HepG2 (cell line): Measurements from ENCODE around the gene PRDM12. TPM values are rescaled to one million over a fixed set of nuclear protein-coding genes. Genes with fewer than 3 reads are reported as not detected.

Experiments
- ATAC-seq: fragments of 200-7000 bp; cut with Tn5 transposase; 3 replicates; pipeline ENCODE4 v1.9.1; 2020; ENCODE audit warnings: mild to moderate bottlenecking, moderate library complexity
- BruUV-seq: library from RNA; stranded (reverse); fragments of 400-500 nt; replicated peaks from 2 replicates; lab custom pipeline; 2021; lab: Mats Ljungman, UMichigan
- CTCF ChIA-PET: fragments of 300-600 bp; formaldehyde crosslinking; extraction: SDS; loops from one replicate; lab custom pipeline; 2021; ENCODE audit warnings: low total read pairs, inconsistent platforms, low intra/inter-chr PET ratio; lab: Yijun Ruan, JAX
- POLR2A ChIA-PET: fragments of 350-600 bp; sonication (Branson Sonifier 250); formaldehyde crosslinking; loops from one replicate; lab custom pipeline; 2020; ENCODE audit warnings: antibody characterized with exemption, inconsistent platforms; lab: Yijun Ruan, JAX
- DNase-seq: peaks from one replicate; pipeline ENCODE4 v3.0.0-alpha.2; 2015; ENCODE audit warnings: low spot score
- FAIRE-seq: peaks from 3 replicates; lab custom pipeline; 2011; peaks lifted over from hg19 to GRCh38; lab: Jason Lieb, UNC
- H2AFZ ChIP-seq: one replicate; pipeline ENCODE4 v1.6.1; 2011; ENCODE audit warnings: low read length, inconsistent platforms
- H3K27ac ChIP-seq: fragments of 300-600 bp; 3 replicates; pipeline ENCODE4 v1.8.0; 2011; ENCODE audit warnings: mixed run types, mild to moderate bottlenecking, mixed read lengths, low read length, inconsistent platforms; ENCODE audit not compliant: insufficient read depth; ENCODE audit errors: extremely low read length
- H3K27me3 ChIP-seq, 2 experiments: fragments of 200-600 bp in 1 of 2; 2 replicates in 1 of 2; 3 replicates in 1 of 2; pipeline versions ENCODE4 v1.6.0 to v1.8.0; 2011; ENCODE audit warnings: low read length in 2 of 2, mild to moderate bottlenecking in 2 of 2, moderate library complexity in 2 of 2, inconsistent platforms in 1 of 2; ENCODE audit not compliant: insufficient read depth in 2 of 2, control insufficient read depth in 1 of 2
- H3K36me3 ChIP-seq, 2 experiments: fragments of 200-600 bp in 1 of 2; replicated peaks in 1 of 2; 2 replicates in 1 of 2; 3 replicates in 1 of 2; pipeline versions ENCODE4 v1.5.1 to v1.8.0; 2011; ENCODE audit warnings: low read length in 2 of 2, inconsistent platforms in 1 of 2; ENCODE audit not compliant: insufficient read depth in 2 of 2, control insufficient read depth in 1 of 2
- H3K4me1 ChIP-seq: 2 replicates; pipeline ENCODE4 v1.5.1; 2012; ENCODE audit warnings: low read length, inconsistent platforms; ENCODE audit not compliant: insufficient read depth
- H3K4me2 ChIP-seq: 2 replicates; pipeline ENCODE4 v1.6.0; 2011; ENCODE audit warnings: low read depth, low read length, inconsistent platforms
- H3K4me3 ChIP-seq, 3 experiments: fragments of 200-600 bp in 1 of 3; sonication (generic), shearing (Covaris generic) in 1 of 3; replicated peaks in 1 of 3; 2 replicates each; pipeline ENCODE4 v1.5.1; 2011 to 2016; ENCODE audit warnings: low read length in 3 of 3, inconsistent platforms in 2 of 3, low read depth in 2 of 3, mild to moderate bottlenecking in 2 of 3, control low read depth in 1 of 3, mixed read lengths in 1 of 3; ENCODE audit not compliant: insufficient read depth in 1 of 3
- H3K79me2 ChIP-seq: one replicate; pipeline ENCODE4 v1.6.1; 2011; ENCODE audit warnings: low read length, inconsistent platforms; ENCODE audit not compliant: insufficient read depth
- H3K9ac ChIP-seq: 2 replicates; pipeline ENCODE4 v1.6.0; 2011; ENCODE audit warnings: mild to moderate bottlenecking, low read depth, low read length, inconsistent platforms; ENCODE audit not compliant: insufficient read depth
- H3K9me3 ChIP-seq: 2 replicates; pipeline ENCODE4 v1.5.1; 2012; ENCODE audit warnings: mild to moderate bottlenecking, low read length
- H4K20me1 ChIP-seq: 2 replicates; pipeline ENCODE4 v1.6.0; 2011; ENCODE audit warnings: inconsistent platforms, mild to moderate bottlenecking, low read length, moderate library complexity; ENCODE audit not compliant: insufficient read depth
- KLF15 ChIP-seq: sonication (generic); formaldehyde crosslinking; IDR thresholded peaks from 2 replicates; pipeline ENCODE4 v1.8.1; 2023; ENCODE audit warnings: borderline replicate concordance, mild to moderate bottlenecking, inconsistent platforms, missing genetic modification reagents, mixed read lengths
- MAZ ChIP-seq, 2 experiments: sonication (generic) in 1 of 2; formaldehyde crosslinking in 1 of 2; IDR thresholded peaks; 2 replicates each; pipeline versions ENCODE4 v1.5.0 to v1.6.1; 2012 to 2020; ENCODE audit warnings: low read depth in 2 of 2, mild to moderate bottlenecking in 2 of 2, borderline replicate concordance in 1 of 2, improper control_type of control experiment in 1 of 2, low read length in 1 of 2, missing genetic modification reagents in 1 of 2, moderate library complexity in 1 of 2
- NFYC ChIP-seq: IDR thresholded peaks from 2 replicates; pipeline ENCODE4 v1.6.1; 2016; ENCODE audit warnings: missing genetic modification reagents, missing compliant biosample characterization
- ZBTB3 ChIP-seq: sonication (generic); formaldehyde crosslinking; IDR thresholded peaks from 2 replicates; pipeline ENCODE4 v1.4.0; 2020; ENCODE audit warnings: low read depth, mild to moderate bottlenecking, moderate library complexity, missing genetic modification reagents, borderline replicate concordance
- ZNF44 ChIP-seq: sonication (generic); formaldehyde crosslinking; IDR thresholded peaks from 2 replicates; pipeline ENCODE4 v1.5.1; 2020; ENCODE audit warnings: mild to moderate bottlenecking, missing genetic modification reagents
- ZNF556 ChIP-seq: sonication (generic); formaldehyde crosslinking; IDR thresholded peaks from 2 replicates; pipeline ENCODE4 v1.4.0; 2020; ENCODE audit warnings: mild to moderate bottlenecking, missing genetic modification reagents, borderline replicate concordance
- ZNF660 ChIP-seq: sonication (generic); formaldehyde crosslinking; IDR thresholded peaks from 2 replicates; pipeline ENCODE4 v1.5.1; 2020; ENCODE audit warnings: mild to moderate bottlenecking, low read depth, missing genetic modification reagents, borderline replicate concordance
- ZNF788 ChIP-seq: sonication (generic); formaldehyde crosslinking; IDR thresholded peaks from 2 replicates; pipeline ENCODE4 v1.5.0; 2020; ENCODE audit warnings: mild to moderate bottlenecking, missing genetic modification reagents, borderline replicate concordance
- ZZZ3 ChIP-seq: sonication (generic); formaldehyde crosslinking; IDR thresholded peaks from 2 replicates; pipeline ENCODE4 v1.4.0; 2020; ENCODE audit warnings: missing genetic modification reagents, mild to moderate bottlenecking, borderline replicate concordance
- WGBS: methylation state at CpG from one replicate; pipeline ENCODE4 v1.1.6; 2017; ENCODE audit warnings: low lambda C conversion rate; 5-methylcytosine and 5-hydroxymethylcytosine counted together
- in situ Hi-C: cut with HindIII; loops from 2 replicates; pipeline ENCODE4 v1.10.0; 2017; ENCODE audit warnings: low pct_unique_long_range_greater_than_20kb; ENCODE audit not compliant: extremely low pct_ligation_motif_present
- intact Hi-C: fragments of 100-400 bp; cut with micrococcal nuclease; formaldehyde crosslinking; loops from one replicate; pipeline ENCODE4 v1.10.0; 2022; ENCODE audit not compliant: unreplicated experiment
- polyA plus RNA-seq, 8 experiments: library from polyadenylated mRNA; depleted of rRNA in 3 of 8; stranded (reverse) in 7 of 8; unstranded in 1 of 8; fragments of >200 nt; fragmentation: Illumina TruSeq in 4 of 8; extraction: Trizol in 4 of 8; gene quantifications; 2 replicates each; pipeline versions ENCODE4 v1.2.1 to v1.2.3, GENCODE V29; 2011 to 2016; ENCODE audit warnings: low read depth in 4 of 8, missing spikeins in 1 of 8, mixed read lengths in 1 of 8; ENCODE audit not compliant: insufficient read depth in 1 of 8
- total RNA-seq, 5 experiments: library from RNA; depleted of rRNA; stranded (reverse); fragments of >200 nt; fragmentation: Illumina TruSeq; extraction: Trizol; gene quantifications; 2 replicates each; pipeline ENCODE4 v1.2.3, GENCODE V29; 2016; ENCODE audit warnings: low read depth in 1 of 5
- TF ChIP-seq, protein P1 (sequence below): sonication (generic); formaldehyde crosslinking; IDR thresholded peaks from 2 replicates; pipeline ENCODE4 v1.8.0; 2022; ENCODE audit warnings: low read depth, missing genetic modification reagents
- TF ChIP-seq, protein P2 (sequence below): sonication (generic); formaldehyde crosslinking; IDR thresholded peaks from 2 replicates; pipeline ENCODE4 v1.4.0; 2020; ENCODE audit warnings: missing genetic modification reagents, borderline replicate concordance
- TF ChIP-seq, protein P3 (sequence below): sonication (generic); formaldehyde crosslinking; IDR thresholded peaks from 2 replicates; pipeline ENCODE4 v1.5.1; 2020; ENCODE audit warnings: missing genetic modification reagents, mild to moderate bottlenecking, borderline replicate concordance
- TF ChIP-seq, protein P4 (sequence below): sonication (generic); formaldehyde crosslinking; IDR thresholded peaks from 2 replicates; pipeline ENCODE4 v1.4.0; 2020; ENCODE audit warnings: mild to moderate bottlenecking, missing genetic modification reagents

PRDM12 gene
- total and polyA plus RNA-seq, 2 of the 13 experiments (the other 11 are each of a cell fraction or from before 2014, with no cell fraction given): 0.04 to 0.07 TPM

DNA sequence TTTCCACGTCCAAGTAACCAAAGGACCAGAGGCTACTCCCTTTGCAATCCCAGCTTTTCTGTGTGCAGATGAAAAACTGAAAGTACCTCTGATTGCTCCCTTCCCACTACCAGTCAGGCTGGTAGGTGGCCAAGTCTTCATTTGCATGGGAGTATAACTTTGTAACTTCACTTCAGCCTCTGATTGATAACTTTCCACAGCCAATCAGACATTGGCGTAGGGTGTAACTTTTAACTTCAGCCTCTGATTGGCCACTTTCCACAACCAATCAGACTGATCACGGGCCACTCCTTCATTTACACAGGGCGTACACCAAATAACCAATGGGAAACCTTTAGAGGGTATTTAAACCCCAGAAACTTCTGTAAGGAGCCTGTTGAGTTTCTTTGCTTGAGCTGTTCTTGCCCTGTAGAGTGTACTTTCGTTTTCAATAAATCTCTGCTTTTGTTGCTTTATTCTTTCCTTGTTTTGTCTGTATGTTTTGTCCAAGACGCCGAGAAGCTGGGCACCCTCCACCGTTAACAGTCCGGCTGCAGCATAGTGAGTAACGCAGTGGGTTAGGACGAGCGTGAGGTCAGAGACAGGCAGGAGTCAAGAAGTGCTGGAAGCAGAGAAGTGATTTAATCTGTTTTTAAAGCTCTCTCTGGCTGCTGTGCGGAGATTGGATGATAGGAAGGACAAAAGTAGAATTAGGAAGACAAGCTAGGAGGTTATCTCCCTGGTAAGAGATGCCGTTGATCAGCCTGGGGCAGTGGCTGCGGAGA lies 25.7 kb downstream of the PRDM12 start:
- FAIRE-seq: peak; percentile 99
- Histone ChIP-seq H4K20me1 (no peaks in the 10 kb centered on the region), H3K79me2 (peaks cover 16% of the 10 kb centered on the region), H3K9ac (peak overlapping the region; percentile 69), H3K4me1 (peaks cover 29% of the 10 kb centered on the region), H3K9me3 (peaks cover 3% of the 10 kb centered on the region), H3K4me3 (peak overlapping the region; percentile 60 to 76 (median 68)), H3K27ac (peak overlapping the region; percentile 57), H3K4me2 (peak overlapping the region; percentile 87), H3K36me3 (no peaks in the 10 kb centered on the region), H3K27me3 (peaks cover 0 to 3% of the 10 kb centered on the region in 2 experiments; a peak in 1 of 5 replicates), H2AFZ (peak overlapping the region; percentile 96)
- peak; percentile 90 for ATAC-seq
- DNase-seq: peak; percentile 97
- in situ Hi-C loops (no loop called here), intact Hi-C loops (loop anchor here (10.0 kb wide), 1 partner anchor 95 kb away; no protein-coding TSS in a partner anchor)
- POLR2A ChIA-PET: interaction anchor here (1.0 to 2.4 kb wide), 7 partner anchors 9 to 191 kb away, joined by 3 to 17 read pairs (median 4); no protein-coding TSS in a partner anchor
- CTCF ChIA-PET: no interaction called here
- 2% methylated on average over 15 of the region's 15 CpGs for WGBS
- no TSS peak for BruUV-seq
- TF ChIP-seq, protein P1, sequence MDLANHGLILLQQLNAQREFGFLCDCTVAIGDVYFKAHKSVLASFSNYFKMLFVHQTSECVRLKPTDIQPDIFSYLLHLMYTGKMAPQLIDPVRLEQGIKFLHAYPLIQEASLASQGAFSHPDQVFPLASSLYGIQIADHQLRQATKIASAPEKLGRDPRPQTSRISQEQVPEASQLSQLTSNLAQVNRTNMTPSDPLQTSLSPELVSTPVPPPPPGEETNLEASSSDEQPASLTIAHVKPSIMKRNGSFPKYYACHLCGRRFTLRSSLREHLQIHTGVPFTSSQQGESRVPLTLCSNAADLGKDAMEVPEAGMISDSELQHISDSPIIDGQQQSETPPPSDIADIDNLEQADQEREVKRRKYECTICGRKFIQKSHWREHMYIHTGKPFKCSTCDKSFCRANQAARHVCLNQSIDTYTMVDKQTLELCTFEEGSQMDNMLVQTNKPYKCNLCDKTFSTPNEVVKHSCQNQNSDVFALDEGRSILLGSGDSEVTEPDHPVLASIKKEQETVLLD (CRISPR knock-in tag): no peak
- TF ChIP-seq ZNF660 (CRISPR knock-in tag) (no peak), MAZ (IDR thresholded peaks at IDR 0.05; ENCODE audit: borderline replicate concordance, low read depth, low read length) (no peak), MAZ (CRISPR knock-in tag; IDR thresholded peaks at IDR 0.05; ENCODE audit: low read depth) (no peak), NFYC (peak; percentile 89), ZNF556 (CRISPR knock-in tag) (0 out of 2 replicates have a peak, but pooled peaks have one; percentile 49), KLF15 (CRISPR knock-in tag) (no peak; the same call in 1 of the 2 replicates), ZNF788 (CRISPR knock-in tag) (no peak), ZNF44 (no peak), ZBTB3 (CRISPR knock-in tag) (no peak), ZZZ3 (no peak)
- TF ChIP-seq, protein P2, sequence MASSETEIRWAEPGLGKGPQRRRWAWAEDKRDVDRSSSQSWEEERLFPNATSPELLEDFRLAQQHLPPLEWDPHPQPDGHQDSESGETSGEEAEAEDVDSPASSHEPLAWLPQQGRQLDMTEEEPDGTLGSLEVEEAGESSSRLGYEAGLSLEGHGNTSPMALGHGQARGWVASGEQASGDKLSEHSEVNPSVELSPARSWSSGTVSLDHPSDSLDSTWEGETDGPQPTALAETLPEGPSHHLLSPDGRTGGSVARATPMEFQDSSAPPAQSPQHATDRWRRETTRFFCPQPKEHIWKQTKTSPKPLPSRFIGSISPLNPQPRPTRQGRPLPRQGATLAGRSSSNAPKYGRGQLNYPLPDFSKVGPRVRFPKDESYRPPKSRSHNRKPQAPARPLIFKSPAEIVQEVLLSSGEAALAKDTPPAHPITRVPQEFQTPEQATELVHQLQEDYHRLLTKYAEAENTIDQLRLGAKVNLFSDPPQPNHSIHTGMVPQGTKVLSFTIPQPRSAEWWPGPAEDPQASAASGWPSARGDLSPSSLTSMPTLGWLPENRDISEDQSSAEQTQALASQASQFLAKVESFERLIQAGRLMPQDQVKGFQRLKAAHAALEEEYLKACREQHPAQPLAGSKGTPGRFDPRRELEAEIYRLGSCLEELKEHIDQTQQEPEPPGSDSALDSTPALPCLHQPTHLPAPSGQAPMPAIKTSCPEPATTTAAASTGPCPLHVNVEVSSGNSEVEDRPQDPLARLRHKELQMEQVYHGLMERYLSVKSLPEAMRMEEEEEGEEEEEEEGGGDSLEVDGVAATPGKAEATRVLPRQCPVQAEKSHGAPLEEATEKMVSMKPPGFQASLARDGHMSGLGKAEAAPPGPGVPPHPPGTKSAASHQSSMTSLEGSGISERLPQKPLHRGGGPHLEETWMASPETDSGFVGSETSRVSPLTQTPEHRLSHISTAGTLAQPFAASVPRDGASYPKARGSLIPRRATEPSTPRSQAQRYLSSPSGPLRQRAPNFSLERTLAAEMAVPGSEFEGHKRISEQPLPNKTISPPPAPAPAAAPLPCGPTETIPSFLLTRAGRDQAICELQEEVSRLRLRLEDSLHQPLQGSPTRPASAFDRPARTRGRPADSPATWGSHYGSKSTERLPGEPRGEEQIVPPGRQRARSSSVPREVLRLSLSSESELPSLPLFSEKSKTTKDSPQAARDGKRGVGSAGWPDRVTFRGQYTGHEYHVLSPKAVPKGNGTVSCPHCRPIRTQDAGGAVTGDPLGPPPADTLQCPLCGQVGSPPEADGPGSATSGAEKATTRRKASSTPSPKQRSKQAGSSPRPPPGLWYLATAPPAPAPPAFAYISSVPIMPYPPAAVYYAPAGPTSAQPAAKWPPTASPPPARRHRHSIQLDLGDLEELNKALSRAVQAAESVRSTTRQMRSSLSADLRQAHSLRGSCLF (CRISPR knock-in tag): no peak
- TF ChIP-seq, protein P3, sequence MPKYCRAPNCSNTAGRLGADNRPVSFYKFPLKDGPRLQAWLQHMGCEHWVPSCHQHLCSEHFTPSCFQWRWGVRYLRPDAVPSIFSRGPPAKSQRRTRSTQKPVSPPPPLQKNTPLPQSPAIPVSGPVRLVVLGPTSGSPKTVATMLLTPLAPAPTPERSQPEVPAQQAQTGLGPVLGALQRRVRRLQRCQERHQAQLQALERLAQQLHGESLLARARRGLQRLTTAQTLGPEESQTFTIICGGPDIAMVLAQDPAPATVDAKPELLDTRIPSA (CRISPR knock-in tag): no peak
- TF ChIP-seq, protein P4, sequence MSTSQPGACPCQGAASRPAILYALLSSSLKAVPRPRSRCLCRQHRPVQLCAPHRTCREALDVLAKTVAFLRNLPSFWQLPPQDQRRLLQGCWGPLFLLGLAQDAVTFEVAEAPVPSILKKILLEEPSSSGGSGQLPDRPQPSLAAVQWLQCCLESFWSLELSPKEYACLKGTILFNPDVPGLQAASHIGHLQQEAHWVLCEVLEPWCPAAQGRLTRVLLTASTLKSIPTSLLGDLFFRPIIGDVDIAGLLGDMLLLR (CRISPR knock-in tag): no peak
